Putamen (tissue), 1 donor: ENCODE measurements around the gene DNAJC1.
A peak's percentile ranks its signal among the peaks of the same experiment; 100 is the strongest.

Experiments
- DNase-seq: peaks from one replicate; pipeline ENCODE4 v3.0.0-alpha.2; 2016; ENCODE audit warnings: low spot score

Gene DNAJC1

DNA sequence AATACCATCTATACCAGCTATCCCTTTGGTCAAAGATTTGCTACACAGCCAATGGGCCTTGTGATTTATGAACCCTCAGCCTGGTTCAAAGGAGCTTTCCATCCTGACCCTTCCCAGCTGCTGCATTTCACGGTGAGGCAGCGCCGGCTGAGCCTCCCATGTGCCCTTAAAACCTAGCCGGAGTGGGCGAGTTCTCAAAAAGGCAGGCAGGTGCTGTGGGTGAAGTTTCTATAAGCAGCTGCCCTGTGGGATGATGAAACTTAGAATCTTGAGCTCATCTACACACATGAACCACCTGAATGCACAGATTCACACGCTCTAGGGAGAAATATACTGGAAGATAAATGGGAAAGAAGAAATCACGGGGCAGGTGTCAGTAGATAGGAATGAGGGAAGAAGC lies 244.8 kb downstream of the DNAJC1 start:
- peak; percentile 57 for DNase-seq

DNA sequence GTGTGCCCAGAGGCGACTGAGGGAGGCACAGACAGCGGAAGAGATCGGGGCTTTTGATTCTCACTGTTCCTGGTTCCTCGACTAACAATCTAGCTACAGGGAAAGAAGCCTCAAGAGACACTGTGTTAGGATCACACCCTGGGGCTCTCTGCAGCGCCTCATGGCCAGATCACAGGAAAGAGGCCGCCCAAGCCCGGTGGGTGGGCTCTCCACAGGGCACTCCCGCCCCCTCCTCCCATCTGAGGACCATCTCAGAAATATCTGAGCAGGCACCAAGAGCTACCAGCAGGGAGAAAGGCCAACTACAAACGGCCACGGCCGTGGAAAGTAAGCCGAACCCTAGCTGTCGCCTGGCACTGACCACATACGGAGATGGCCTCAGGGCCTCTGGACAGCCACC lies 245.3 kb downstream of the DNAJC1 start:
- no peak for DNase-seq

DNA sequence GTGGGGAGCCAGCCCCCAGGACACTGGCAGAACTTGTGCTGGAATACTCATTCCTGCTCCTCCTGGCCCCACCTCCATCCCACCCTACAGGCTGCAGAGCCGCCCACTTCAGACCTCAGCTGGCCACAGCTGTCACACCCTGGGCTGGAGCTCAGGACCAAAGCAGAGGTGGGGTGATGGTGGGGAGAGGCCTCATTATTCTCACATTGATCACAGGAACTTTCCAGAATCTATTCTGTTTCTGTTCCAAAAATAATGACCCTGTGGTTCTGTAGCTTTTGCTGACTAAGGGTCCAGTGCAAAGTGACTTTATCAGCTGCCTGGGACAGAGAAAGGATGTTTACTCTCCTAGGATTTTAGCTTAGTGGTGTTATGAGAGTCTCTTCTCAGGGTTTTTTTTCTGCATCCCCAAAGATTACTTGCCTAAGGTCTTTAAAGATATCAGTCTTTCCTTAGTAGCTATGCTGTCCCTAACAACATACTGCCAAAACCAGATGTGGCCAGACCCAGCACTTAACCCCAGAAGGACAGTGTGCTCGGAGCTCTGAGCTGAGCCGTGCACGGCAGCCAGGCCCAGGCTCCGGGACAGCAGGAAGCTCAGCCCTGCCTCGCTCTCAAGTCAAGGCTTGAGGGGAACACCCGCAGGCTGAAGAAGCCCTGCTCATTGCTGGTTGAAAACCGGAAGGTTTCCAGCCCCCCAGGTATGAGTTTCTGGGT lies 246.2 kb downstream of the DNAJC1 start:
- DNase-seq: no peak

DNA sequence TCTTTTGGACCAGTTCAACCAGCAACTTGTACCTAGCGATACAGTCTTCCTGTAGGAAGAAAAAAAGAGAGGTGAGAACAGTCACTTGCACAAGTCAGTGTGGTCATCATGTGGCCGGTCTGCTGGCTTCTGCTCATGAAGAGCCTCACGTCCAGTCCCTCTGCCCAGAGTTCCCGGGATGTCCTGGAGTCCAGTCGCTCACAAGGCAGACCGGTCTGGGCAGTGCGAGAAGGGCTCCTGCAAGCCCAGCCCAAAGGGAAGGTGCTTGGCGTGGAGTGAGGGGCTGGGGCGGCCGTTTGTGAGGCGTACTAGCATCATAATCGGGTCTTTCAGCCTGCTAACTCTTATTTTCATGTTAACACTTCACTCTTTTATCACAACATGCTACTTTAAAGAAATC lies 246.8 kb downstream of the DNAJC1 start:
- DNase-seq: no peak

DNA sequence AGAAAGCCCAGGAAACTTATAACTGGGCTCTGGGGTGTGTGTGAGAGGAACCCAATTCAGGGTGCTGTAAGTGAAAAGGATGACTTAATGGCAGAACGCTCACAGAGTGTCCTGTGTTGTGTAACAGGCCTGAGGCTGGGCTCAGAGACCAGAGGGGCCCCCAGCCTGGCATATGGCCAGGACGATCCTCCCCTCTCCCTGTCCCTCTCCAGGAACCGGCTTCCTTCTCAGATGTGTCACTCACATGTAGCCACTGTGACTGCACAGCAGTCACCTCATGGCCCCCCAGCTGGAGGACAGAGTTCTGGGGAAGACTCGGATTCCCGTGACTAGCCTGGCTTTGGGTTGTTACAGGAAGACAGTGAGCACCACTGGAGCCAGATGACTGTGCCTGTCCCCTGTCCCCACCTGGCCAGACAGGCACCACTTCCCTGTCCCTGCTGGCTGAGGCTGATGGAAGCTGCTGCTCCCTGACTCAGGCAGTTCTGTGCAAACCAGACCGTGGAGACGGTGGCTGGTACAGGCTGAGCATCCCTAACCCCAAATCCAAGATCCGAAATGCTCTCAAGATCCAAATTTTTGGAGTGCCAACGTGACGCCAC lies 249.0 kb downstream of the DNAJC1 start:
- no peak for DNase-seq

DNA sequence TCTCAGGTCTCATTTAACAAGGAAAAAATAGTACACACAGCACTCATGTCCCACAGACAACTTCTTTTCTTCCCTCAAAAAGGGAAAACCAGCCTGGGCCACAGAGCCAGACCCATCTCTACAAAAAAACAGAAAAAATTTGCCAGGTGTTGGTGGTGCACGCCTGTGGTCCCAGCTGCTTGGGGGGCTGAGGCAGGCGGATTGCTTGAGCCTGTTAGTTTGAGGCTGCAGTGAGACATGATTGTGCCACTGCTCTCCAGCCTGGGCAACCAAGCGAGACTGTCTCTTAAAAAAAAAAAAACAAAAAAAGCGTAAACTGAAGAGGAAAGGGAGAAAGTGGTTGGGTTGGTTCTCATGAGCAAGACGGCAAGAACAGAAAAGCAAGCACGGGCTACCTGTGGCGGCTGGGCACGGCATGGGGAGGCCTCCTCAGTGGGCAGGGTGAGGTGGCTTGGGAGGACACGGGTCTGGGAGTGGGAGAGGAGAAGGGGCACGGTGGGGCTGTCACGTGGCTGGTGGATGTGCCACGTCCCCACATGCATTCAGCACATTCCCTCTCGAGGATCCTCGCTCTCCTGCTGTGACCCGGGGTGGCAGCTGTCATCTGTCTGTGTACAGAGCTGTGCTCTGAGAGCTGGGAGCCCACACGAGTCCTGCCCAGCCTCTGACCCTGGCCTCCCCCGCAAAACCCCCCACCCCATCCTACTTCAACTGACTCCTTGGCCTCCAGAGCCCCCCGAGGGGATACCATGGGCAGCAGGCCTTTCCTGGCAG lies 249.8 kb downstream of the DNAJC1 start:
- DNase-seq: no peak

DNA sequence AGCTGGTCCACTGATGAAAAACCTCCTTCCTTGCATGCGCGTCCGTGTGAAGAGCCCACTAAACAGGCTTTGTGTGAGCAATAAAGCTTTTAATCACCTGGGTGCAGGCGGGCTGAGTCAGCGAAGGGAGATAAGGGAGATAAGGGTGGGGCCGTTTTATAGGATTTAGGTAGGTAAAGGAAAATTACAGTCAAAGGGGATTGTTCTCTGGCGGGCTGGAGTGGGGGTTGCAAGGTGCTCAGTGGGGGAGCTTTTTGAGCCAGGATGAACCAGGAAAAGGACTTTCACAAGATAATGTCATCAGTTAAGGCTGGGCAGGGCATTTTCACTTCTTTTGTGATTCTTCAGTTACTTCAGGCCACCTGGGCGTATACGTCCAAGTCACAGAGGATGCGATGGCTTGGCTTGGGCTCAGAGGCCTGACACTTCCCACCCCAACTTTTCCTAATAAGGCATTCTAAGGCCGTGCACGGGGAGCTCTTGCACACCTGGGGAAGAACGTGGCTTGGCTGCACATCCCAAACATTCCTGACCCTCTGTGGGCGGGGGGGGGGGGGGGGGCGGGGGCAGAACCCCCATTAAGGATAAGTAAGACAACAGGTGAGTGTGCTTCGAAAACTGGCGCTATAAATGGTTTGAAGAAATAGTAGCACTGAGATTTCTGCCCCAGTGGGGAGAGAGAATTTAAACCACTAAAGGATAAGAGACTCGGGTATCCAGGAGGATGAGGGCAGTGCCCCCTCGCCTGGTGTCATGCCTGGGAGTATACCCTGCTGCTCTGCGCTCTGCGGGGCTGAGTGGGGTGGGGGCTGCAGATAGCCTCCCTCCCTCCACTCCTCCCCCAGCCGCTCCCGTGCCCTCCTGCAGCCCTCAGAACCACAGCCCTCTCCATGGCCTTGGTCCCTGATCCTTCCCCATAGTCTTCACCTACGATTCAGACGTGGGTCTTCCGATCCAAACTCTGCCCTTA lies 251.9 kb downstream of the DNAJC1 start:
- DNase-seq: no peak

DNA sequence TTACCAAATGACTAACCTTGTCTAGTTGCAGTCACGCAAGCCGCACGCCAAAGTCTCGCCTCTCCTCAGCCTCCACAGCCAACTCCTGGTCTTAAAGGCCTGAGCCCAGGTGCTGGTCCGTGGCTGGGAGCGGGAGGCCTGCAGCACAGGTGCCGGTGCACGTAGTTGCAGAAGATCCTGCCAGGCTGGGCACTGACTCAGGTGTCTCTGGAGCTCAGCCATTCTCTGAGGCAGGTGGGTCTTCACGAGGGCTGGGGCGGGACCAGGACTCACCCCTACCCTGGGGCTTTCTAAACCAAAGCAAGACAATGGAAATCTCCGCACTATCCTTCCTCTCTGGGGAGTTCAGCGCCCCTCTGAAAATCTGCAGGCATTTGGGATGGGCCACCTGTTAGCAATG lies 253.1 kb downstream of the DNAJC1 start:
- no peak for DNase-seq

DNA sequence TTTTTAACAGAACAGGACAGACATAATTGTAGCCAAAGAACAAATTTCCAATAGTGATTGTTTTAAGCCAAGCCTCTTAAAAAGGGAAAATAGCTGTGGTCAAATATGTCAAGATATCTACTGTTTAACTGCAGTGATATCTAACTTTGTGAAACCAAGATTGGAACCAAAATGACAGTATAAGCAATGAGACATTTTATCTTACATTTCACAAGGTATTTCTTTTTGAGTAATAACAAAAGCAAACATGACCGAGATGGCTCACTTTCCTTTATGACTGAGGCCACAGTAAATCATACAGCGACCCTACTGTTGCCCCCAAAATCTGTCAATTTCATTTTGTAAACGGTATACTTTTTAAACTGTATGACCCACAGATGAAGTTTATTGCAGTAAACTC lies 253.7 kb downstream of the DNAJC1 start:
- DNase-seq: no peak

DNA sequence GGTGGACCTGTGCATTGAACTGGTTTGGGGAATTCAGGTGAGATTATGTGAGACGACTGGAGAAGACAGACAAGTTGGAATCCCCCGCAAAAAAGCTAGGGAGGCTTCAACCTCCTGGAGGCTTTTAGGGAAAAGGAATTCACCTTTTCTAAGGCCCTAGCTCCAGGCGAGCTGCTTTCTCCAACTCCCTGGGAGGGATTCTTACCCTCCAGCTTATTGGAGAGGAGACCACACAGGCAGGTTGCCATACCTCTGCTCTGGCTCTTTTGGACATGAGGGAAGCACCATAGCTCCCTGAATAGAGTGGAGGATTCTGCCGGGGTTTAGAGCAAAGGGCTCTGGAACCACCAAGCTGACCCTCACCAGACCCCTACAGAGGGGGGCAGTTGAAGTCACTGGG lies 255.7 kb downstream of the DNAJC1 start:
- DNase-seq: no peak

DNA sequence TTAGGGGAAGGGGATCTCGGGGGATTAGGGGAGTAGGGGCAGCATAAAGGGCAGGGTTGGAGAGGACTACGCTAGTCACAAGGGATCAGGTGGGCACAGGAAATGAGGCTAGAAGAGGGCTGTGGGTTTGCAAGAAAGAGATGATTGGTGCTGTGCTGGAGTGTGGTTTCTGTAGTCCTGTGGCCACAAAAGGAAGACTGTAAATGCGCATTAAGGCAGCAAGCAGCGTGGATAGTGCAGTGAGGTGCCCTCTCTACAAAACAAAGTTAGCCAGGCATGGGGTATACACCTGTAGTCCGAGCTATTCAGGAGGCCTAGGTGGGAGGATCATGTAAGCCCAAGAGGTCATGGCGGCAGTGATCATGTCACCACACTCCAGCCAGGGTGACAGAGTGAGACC lies 257.4 kb downstream of the DNAJC1 start:
- no peak for DNase-seq

DNA sequence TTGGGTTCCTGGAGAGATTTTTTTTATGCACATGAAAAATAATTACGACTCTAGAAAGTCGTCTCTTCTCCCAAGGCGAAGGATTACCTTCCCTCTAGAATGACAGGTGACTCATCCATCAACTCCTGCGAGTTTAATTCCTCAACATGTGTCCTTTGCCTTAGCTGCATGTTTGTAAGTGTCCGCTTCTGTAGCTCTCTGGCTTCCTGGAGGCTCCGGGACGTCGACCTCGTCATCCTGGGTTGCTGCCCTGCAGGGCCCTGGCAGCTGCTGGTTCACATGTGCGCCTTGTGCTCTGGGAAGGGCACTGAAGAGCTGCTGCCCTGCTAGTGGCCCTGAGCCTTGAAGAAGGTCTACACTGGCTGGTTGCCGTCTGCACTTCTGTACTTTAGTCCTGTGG lies 259.3 kb downstream of the DNAJC1 start:
- peak; percentile 36 for DNase-seq

DNA sequence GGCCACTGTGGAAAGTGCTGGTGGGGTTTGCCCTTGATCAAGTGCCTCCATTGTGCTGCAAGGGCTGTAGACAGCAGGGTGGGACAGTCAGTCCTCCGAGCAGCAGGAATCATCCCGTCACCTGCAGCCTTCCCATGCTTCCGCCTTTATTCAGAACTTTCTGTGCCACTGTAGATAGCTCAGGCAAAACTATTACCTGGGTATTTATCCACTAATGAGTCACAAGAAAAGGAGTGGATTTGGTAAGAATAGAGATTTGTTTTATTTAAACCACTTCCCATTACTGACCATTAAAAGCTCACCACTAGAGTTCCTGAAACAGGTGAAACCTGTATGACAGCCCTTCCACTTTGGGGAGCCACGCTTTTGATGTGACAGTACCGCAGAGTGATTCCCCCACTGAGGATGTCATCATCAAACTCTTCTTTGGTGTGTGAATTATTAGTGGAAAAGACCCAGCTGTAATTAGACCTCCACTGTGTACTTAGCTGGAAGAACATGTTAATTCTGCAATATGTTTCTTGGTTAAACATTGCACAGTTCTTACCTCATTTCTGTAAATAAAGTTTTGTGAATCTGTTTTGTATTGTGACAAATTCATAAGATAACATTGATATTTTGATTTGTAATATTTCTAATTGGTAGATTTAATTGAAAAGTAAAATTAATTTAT lies 260.7 kb downstream of the DNAJC1 start:
- no peak for DNase-seq

DNA sequence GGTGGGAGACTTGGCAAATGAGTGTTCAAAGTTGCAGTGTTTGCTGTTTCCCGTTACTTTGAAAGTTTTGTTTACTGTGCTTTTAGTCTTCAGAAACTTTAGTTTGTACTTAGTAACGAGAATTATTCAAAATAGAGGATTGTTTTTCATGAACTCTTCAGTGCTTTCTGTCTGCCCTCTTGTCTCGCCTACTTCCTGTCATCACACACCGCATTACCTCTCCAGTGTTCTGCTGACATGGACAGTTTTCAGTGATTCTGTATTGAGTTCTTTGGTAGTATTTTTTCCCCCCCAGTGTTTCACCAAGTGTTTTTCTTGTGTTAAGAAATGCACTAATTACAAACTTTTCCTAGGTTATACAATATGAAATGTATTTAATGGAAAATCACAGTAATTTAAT lies 262.5 kb downstream of the DNAJC1 start:
- DNase-seq: no peak

DNA sequence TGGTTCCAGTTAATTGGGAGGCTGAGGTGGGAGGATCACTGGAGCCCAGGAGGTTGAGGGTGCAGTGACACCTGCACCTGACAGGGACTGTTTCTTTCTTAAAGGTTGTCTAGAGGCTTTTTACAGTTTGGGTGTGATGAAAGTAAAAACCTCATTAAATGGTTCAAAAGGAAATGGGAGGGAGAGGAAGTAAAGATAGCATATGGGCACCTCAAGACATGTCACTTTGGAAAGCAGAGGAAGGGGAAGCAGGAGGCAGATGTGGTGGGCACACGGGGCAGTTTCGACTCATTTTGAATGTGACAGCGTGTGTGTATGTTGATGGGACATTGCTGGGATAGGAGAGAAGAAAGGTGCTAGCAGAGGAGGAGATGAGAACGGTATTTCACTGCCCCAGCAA lies 266.4 kb downstream of the DNAJC1 start:
- no peak for DNase-seq

DNA sequence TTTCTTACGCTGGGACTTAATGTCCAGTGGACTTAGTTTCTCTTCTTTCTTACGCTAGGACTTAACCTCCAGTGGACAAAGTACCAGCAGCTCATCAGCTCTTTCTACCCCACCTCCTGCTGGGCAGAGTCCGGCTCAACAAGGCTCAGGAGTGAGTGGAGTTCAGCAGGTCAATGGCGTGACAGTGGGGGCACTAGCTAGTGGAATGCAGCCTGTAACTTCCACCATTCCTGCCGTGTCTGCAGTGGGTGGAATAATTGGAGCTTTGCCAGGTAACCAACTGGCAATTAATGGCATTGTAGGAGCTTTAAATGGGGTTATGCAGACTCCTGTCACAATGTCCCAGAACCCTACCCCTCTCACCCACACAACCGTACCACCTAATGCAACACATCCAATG lies 269.8 kb downstream of the DNAJC1 start:
- no peak for DNase-seq

DNA sequence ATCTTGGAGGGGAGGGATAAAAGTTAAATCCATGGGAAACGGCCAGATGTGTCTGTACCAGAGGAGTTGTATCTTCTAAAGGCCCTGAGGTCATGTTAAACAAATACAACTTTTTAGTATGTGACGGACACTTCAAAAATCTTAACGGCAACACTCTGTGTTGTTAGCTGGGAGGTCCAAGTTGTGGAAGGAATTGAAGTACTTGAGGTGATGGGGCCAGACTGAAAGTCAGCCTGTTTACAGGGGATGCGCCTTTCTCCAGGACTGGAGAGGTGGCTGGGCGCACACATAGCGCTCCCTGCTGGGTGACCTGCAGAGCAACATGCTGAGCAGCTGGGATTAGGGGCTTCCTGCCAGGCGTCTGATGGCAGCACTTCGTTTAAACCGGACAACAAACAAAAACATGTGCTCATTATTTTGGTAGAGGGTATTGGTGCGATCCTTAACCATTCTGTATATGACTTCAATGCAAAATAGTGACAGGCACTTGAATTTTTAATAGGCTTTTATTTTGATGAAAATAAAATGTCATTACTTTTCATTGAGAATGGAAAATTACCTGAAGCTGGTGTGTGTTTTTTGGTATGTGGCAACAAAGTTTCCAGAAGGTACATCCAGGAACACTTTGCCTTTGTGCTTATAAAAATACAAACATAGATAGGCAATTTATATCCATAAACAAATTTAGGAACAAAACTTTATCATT lies 271.3 kb downstream of the DNAJC1 start:
- peak; percentile 53 for DNase-seq

DNA sequence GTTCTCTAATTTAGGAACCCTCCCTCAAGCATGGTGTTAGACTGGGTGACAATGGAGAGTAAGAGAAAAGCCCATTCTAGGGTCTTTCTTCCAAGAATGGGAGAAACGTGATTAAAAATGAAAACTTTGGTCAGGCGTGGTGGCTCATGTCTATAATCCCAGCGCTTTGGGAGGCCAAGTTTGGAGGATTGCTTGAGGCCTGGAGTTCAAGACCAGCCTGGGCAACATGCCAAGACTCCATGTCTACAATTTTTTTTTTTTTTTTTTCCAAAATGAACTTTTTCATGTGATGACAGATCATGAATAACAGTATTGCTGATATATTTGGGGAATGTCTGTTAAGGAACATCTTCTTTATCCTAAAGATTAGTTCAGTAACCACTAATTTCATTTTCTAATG lies 274.9 kb downstream of the DNAJC1 start:
- DNase-seq: no peak

DNA sequence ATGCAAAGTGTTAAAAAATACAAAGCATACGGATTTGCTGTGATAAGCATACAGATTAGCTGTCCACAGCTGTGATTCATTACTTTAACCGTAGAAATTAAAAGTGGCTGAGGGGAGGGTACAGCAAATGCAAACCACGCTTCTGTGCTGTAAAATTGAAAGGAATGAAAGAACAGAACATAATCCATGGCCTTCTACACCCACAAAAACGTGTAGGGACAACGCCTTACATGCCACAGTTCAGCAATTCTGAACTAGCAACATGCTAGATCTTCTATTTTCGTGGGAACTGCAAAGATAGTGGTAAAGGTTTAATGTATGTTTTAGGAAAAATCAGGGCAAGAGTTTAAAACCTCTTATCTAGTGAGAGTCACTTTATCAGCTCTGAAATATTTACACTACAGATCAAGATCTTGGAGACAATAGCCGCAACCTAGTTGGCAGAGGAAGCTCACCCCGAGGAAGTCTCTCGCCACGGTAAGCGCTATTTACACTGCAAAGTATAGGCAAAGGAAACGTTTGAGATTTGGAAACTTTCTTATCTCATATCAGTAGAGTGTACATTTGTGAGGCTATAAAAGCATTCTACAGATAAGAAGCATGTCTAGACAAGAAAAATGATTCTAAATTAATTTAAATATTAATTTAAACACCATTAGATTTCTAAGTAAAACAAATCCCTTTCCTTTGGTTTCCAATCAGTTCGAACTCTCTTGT lies 275.9 kb downstream of the DNAJC1 start:
- DNase-seq: no peak

DNA sequence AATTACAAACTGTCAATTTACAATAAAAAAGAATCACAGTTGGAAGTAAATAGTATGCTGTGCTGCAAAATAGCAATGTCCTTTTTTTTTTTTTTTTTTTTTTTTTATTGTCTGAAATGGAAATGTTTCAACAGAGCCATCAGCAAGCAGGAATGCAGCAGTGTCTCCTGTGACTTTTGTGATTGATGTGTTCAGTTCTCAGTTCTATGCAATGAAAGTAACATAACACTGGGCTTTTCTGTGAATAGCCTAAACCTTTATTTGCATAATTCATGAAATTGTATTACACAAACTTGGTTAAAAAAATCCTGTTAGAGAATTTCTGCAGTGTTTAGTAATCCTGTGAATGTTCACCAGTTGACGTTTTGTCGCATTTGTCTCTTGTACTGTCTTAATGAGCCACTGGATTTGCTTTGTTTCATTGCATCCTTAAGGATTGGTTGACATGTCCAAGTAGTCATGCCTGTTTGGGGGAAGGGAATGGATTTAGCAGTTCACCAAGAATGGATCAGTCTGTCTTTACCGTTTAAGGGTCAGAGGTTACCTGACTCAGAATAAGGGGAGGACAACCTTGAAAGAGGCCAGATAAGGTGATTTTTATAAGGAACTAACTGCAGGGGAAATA lies 276.8 kb downstream of the DNAJC1 start:
- no peak for DNase-seq
